ENCODE data around the gene SPATA31C1. TPM values are rescaled to one million over a fixed set of nuclear protein-coding genes. Genes with fewer than 3 reads are reported as not detected.
"Not testable (repeated sequence)": the region's sequence is repeated elsewhere in the genome, so short reads cannot be mapped to it uniquely, and the experiment has no call there.

Gene SPATA31C1
- total RNA-seq, 6 donors from 2014 or later, result not detected

GRCh38 chr9:87910821-87911220, 6.9 kb upstream of the SPATA31C1 start:
- TF ChIP-seq POLR2AphosphoS5 (IDR thresholded peaks at IDR 0.05) (no peak), POLR2A (IDR thresholded peaks at IDR 0.05) (no peak), EP300 (IDR thresholded peaks at IDR 0.05) (no peak)
- TF ChIP-seq, protein P1, sequence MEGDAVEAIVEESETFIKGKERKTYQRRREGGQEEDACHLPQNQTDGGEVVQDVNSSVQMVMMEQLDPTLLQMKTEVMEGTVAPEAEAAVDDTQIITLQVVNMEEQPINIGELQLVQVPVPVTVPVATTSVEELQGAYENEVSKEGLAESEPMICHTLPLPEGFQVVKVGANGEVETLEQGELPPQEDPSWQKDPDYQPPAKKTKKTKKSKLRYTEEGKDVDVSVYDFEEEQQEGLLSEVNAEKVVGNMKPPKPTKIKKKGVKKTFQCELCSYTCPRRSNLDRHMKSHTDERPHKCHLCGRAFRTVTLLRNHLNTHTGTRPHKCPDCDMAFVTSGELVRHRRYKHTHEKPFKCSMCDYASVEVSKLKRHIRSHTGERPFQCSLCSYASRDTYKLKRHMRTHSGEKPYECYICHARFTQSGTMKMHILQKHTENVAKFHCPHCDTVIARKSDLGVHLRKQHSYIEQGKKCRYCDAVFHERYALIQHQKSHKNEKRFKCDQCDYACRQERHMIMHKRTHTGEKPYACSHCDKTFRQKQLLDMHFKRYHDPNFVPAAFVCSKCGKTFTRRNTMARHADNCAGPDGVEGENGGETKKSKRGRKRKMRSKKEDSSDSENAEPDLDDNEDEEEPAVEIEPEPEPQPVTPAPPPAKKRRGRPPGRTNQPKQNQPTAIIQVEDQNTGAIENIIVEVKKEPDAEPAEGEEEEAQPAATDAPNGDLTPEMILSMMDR (IDR thresholded peaks at IDR 0.05), result no peak

GRCh38 chr9:87919013-87919412, 1.3 kb downstream of the SPATA31C1 start:
- 42 to 64% methylated on average over 6 to 11 of the region's 13 CpGs for WGBS, 2 donors
- H3K4me3 ChIP-seq; H3K9me3 ChIP-seq; H3K36me3 ChIP-seq; DNase-seq; ATAC-seq (ENCODE audit: low FRiP score in 2 of 2); H3K4me1 ChIP-seq; H3K27me3 ChIP-seq; H3K27ac ChIP-seq: not testable (repeated sequence)

More at GRCh38 chr9:87910821-87911220, 6.9 kb upstream of the SPATA31C1 start:
- 79 to 80% methylated on average over 3 of the region's 3 CpGs for WGBS, 2 donors
- DNase-seq, result no peak
- H3K9me3 ChIP-seq, result no peaks in the 10 kb centered on the region
- H3K4me3 ChIP-seq, result no peak overlapping the region
- H3K27ac ChIP-seq, result no peak overlapping the region
- no peaks in the 10 kb centered on the region for H3K27me3 ChIP-seq
- no peaks in the 10 kb centered on the region for H3K4me1 ChIP-seq
- no peak for ATAC-seq (ENCODE audit: low FRiP score in 2 of 2)
- no peaks in the 10 kb centered on the region for H3K36me3 ChIP-seq

DNA sequence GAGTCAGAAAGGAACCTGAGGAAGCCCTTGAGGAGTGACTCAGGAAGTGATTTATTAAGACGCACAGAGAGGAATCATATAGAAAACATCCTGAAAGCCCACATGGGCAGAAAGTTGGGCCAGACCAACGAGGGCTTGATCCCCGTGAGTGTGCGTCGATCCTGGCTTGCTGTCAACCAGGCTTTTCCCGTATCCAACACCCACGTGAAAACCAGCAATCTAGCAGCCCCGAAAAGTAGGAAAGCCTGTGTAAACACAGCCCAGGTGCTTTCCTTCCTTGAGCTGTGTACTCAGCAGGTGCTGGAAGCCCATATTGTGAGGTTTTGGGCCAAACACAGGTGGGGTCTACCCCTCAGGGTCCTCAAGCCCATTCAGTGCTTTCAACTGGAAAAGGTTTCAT, 3.8 kb downstream of the SPATA31C1 start:
- H3K36me3 ChIP-seq, result not testable (repeated sequence)

DNA sequence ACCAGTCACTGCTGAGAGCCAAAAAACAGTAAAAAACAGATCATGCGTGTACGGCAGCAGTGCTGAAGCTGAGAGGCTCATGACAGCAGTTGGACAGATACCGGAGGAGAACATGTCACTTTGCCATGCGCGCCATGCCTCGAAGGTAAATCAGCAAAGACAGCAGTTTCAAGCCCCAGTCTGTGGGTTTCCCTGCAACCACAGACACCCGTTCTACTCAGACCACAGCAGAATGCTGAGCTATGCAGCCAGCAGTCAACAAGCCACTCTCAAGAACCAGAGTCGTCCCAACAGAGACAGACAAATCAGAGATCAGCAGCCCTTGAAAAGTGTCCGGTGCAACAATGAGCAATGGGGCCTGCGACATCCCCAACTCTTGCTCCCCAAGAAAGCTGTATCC, 5.2 kb downstream of the SPATA31C1 start:
- H3K4me1 ChIP-seq; H3K4me3 ChIP-seq; H3K9me3 ChIP-seq; H3K36me3 ChIP-seq; ATAC-seq (ENCODE audit: low FRiP score in 2 of 2); H3K27me3 ChIP-seq; H3K27ac ChIP-seq; DNase-seq: not testable (repeated sequence)
- 43 to 47% methylated on average over 3 to 7 of the region's 10 CpGs for WGBS, 2 donors

More for the DNA sequence above, 3.8 kb downstream of the SPATA31C1 start:
- not testable (repeated sequence) for H3K27me3 ChIP-seq; H3K9me3 ChIP-seq; H3K4me1 ChIP-seq; H3K4me3 ChIP-seq; ATAC-seq (ENCODE audit: low FRiP score in 2 of 2); H3K27ac ChIP-seq; DNase-seq
- 57 to 60% methylated on average over 8 of the region's 8 CpGs for WGBS, 2 donors

- WGBS, 2 donors, result 90% methylated on average over 4 to 9 of the region's 10 CpGs
- H3K9me3 ChIP-seq; H3K4me3 ChIP-seq; H3K27ac ChIP-seq; H3K4me1 ChIP-seq; H3K36me3 ChIP-seq; ATAC-seq (ENCODE audit: low FRiP score in 2 of 2); H3K27me3 ChIP-seq: not testable (repeated sequence)
- DNase-seq, result peak in 1 of 2 donors; percentile 75
Measured at GRCh38 chr9:87924851-87925250, 7.1 kb downstream of the SPATA31C1 start.

DNA sequence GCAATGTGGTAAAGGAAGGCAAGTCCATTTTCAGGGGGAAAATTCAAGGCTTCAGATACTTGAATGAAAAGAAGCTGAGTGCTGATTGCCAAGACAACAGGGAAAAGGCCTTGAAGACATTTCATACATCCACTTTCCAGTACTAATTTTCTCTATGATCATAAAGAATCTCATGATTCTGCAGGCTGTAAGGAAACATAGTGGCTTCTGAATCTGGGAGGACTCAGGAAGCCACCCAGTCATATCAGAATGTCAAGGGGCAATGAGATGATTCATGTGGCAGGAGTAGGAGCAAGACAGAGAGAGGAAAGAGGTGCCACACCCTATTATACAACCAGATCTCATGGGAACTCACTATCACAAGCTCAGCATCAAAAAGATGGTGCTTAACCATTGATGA, 11.4 kb downstream of the SPATA31C1 start:
- H3K27ac ChIP-seq; H3K36me3 ChIP-seq; DNase-seq; H3K4me3 ChIP-seq; H3K9me3 ChIP-seq; H3K27me3 ChIP-seq; H3K4me1 ChIP-seq; ATAC-seq (ENCODE audit: low FRiP score in 2 of 2): not testable (repeated sequence)

- not testable (repeated sequence) for H3K36me3 ChIP-seq; ATAC-seq (ENCODE audit: low FRiP score in 2 of 2); H3K27ac ChIP-seq; H3K9me3 ChIP-seq; H3K27me3 ChIP-seq; H3K4me3 ChIP-seq; DNase-seq; H3K4me1 ChIP-seq
- 86 to 90% methylated on average over 1 to 7 of the region's 7 CpGs for WGBS, 2 donors
Measured at GRCh38 chr9:87934444-87934843, 16.7 kb downstream of the SPATA31C1 start.

- not testable (repeated sequence) for H3K9me3 ChIP-seq; H3K4me3 ChIP-seq; H3K27ac ChIP-seq; H3K27me3 ChIP-seq; H3K36me3 ChIP-seq; ATAC-seq (ENCODE audit: low FRiP score in 2 of 2); DNase-seq; H3K4me1 ChIP-seq
- WGBS, 2 donors, result 86% methylated on average over 10 of the region's 12 CpGs; no CpG with 5 or more reads in 1 of the 2 donors
Measured at GRCh38 chr9:87937352-87937751, 19.6 kb downstream of the SPATA31C1 start.

GRCh38 chr9:87937918-87938317, 20.2 kb downstream of the SPATA31C1 start:
- DNase-seq, H3K36me3 ChIP-seq: not testable (repeated sequence)
- 64% methylated on average over 7 of the region's 9 CpGs; no CpG with 5 or more reads in 1 of the 2 donors for WGBS, 2 donors

GRCh38 chr9:87938336-87938735, 20.6 kb downstream of the SPATA31C1 start:
- WGBS, 2 donors, result no CpG with 5 or more reads among the region's 12 CpGs
- not testable (repeated sequence) for ATAC-seq (ENCODE audit: low FRiP score in 2 of 2)

More at GRCh38 chr9:87937918-87938317, 20.2 kb downstream of the SPATA31C1 start:
- not testable (repeated sequence) for H3K27ac ChIP-seq; H3K4me1 ChIP-seq; H3K4me3 ChIP-seq; H3K27me3 ChIP-seq; H3K9me3 ChIP-seq; ATAC-seq (ENCODE audit: low FRiP score in 2 of 2)

DNA sequence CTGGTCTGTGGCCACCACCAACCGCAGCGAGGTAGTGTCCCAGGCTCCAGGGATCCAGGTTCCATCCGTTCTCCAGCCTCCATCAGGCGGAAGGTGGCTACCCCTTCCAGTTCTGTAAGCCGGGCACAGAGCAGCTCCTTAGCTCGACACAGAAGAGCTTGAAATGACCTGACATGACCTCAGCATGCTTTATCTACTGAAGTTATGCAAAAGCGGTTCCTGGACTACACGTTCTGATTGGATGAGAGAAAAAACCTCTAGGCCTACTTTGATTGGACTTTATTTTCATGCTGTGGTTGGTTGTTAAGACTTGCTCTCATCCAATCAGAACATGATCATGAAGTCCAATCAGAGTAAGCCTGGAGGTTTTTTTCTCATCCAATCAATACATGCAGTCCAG, 21.3 kb downstream of the SPATA31C1 start:
- H3K9me3 ChIP-seq; ATAC-seq (ENCODE audit: low FRiP score in 2 of 2); DNase-seq; H3K27ac ChIP-seq; H3K4me3 ChIP-seq; H3K36me3 ChIP-seq; H3K27me3 ChIP-seq; H3K4me1 ChIP-seq: not testable (repeated sequence)
- WGBS, 2 donors, result 96% methylated on average over 8 of the region's 8 CpGs; no CpG with 5 or more reads in 1 of the 2 donors

More at GRCh38 chr9:87938336-87938735, 20.6 kb downstream of the SPATA31C1 start:
- not testable (repeated sequence) for H3K36me3 ChIP-seq, H3K4me1 ChIP-seq, DNase-seq, H3K9me3 ChIP-seq, H3K27ac ChIP-seq, H3K4me3 ChIP-seq, H3K27me3 ChIP-seq

All from upper lobe of left lung (tissue), 6 donors.